ENCODE measurements around the gene CPNE4. TPM values are rescaled to one million over a fixed set of nuclear protein-coding genes. Genes with fewer than 3 reads are reported as not detected.

Gene CPNE4
- total RNA-seq, 1 experiment from 2014 or later = 1.9 TPM

DNA sequence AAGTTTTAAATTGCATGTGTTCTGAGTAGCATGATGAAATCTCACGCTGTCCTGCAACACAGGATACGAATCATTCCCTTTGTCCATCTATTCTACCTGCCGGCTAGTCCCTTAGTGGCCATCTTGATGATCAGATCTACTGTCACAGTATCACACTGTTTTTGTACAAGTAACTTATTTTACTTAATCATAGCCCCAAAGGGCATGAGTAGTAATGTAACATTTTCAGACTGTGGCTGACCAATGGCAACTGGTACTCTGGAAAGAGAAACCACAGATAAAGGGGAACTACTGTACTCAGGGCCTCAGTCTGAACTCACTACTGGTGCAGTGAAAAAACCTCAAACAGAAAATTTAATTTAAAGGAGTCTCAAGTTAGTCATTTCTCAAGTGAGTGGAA is 404.7 kb downstream of the CPNE4 start:
- H3T11ph ChIP-seq (ENCODE audit: low read length) = no peak overlapping the region
- H2BK120ac ChIP-seq (ENCODE audit: low read depth, low read length, poor library complexity, severe bottlenecking) = no peak overlapping the region
- no CpG with 5 or more reads among the region's 3 CpGs for WGBS (ENCODE audit: extremely low coverage, insufficient read length, low lambda C conversion rate)
- TF ChIP-seq, protein P1, sequence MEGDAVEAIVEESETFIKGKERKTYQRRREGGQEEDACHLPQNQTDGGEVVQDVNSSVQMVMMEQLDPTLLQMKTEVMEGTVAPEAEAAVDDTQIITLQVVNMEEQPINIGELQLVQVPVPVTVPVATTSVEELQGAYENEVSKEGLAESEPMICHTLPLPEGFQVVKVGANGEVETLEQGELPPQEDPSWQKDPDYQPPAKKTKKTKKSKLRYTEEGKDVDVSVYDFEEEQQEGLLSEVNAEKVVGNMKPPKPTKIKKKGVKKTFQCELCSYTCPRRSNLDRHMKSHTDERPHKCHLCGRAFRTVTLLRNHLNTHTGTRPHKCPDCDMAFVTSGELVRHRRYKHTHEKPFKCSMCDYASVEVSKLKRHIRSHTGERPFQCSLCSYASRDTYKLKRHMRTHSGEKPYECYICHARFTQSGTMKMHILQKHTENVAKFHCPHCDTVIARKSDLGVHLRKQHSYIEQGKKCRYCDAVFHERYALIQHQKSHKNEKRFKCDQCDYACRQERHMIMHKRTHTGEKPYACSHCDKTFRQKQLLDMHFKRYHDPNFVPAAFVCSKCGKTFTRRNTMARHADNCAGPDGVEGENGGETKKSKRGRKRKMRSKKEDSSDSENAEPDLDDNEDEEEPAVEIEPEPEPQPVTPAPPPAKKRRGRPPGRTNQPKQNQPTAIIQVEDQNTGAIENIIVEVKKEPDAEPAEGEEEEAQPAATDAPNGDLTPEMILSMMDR (conservative IDR thresholded peaks at IDR 0.05) = no peak
- H3K23ac ChIP-seq (ENCODE audit: insufficient read length, low read depth, low read length) = no peak overlapping the region
- Mint-ChIP-seq H3K36me3 (ENCODE audit: insufficient read depth in 1 of 3, low read depth in 3 of 3) (no peaks in the 10 kb centered on the region; a peak in 1 of 7 replicates), H3K9me3 (peaks cover 0 to 3% of the 10 kb centered on the region in 2 experiments; a peak in 1 of 5 replicates), H3K4me3 (no peak overlapping the region), H3K27ac (no peak overlapping the region; a peak in 1 of 7 replicates), H3K27me3 (ENCODE audit: low read depth) (no peaks in the 10 kb centered on the region), H3K4me1 (no peaks in the 10 kb centered on the region)
- H2BK20ac ChIP-seq (ENCODE audit: low read depth, low read length, poor library complexity, severe bottlenecking) = no peak overlapping the region
- H3K27ac ChIP-seq (ENCODE audit: insufficient read length, low read depth, low read length) = no peak overlapping the region
- no peak overlapping the region for H4K5ac ChIP-seq (ENCODE audit: insufficient read length, low read depth, low read length)
- no peaks in the 10 kb centered on the region for H3K27me3 ChIP-seq (ENCODE audit: insufficient read depth, low read length)
- no peak overlapping the region for H3K4ac ChIP-seq (ENCODE audit: low read depth, low read length)
- H4K91ac ChIP-seq (ENCODE audit: insufficient read length, low read depth, low read length) = no peak overlapping the region
- no peak overlapping the region for H2AK5ac ChIP-seq (ENCODE audit: insufficient read length, low read length)
- no peak overlapping the region for H4K8ac ChIP-seq (replicated peaks; ENCODE audit: insufficient read length, low read depth, low read length)
- DNase-seq = no peak
- H3K23me2 ChIP-seq (ENCODE audit: insufficient read length, low read depth, low read length, poor library complexity, severe bottlenecking) = no peaks in the 10 kb centered on the region
- H3K4me1 ChIP-seq (ENCODE audit: insufficient read depth, low read length) = no peaks in the 10 kb centered on the region
- H3K4me2 ChIP-seq (ENCODE audit: insufficient read depth, insufficient read length, low read length) = no peak overlapping the region
- H3K79me2 ChIP-seq (ENCODE audit: insufficient read depth, low read length) = no peaks in the 10 kb centered on the region
- no peaks in the 10 kb centered on the region for H3K9me3 ChIP-seq (ENCODE audit: control insufficient read depth, low read depth, low read length)
- no peaks in the 10 kb centered on the region for H3K79me1 ChIP-seq (ENCODE audit: insufficient read depth, low read depth, low read length, poor library complexity, severe bottlenecking)
- no peak overlapping the region for H3K56ac ChIP-seq (ENCODE audit: insufficient read length, low read depth, low read length)
- H2BK5ac ChIP-seq (ENCODE audit: insufficient read length, low read length) = no peak overlapping the region
- no peak overlapping the region for H2BK12ac ChIP-seq (ENCODE audit: insufficient read length, low read depth, low read length)
- no peak overlapping the region for H2BK15ac ChIP-seq (ENCODE audit: low read depth, low read length)
- no peak overlapping the region for H2AFZ ChIP-seq (ENCODE audit: low read length)
- no peak overlapping the region for H3K14ac ChIP-seq (ENCODE audit: insufficient read depth, low read length)
- no peak overlapping the region for H3K18ac ChIP-seq (ENCODE audit: insufficient read length, low read depth, low read length)
- no peaks in the 10 kb centered on the region for H4K20me1 ChIP-seq (ENCODE audit: control insufficient read depth, insufficient read depth, insufficient read length)
- H3K9ac ChIP-seq (ENCODE audit: extremely low read depth, insufficient read length, low read length) = no peak overlapping the region
